MG63 (cell line): ENCODE results near the gene ARMC10. TPM values are rescaled to one million over a fixed set of nuclear protein-coding genes. Genes with fewer than 3 reads are reported as not detected.
"Not testable (repeated sequence)": the region's sequence is repeated elsewhere in the genome, so short reads cannot be mapped to it uniquely, and the experiment has no call there.

ENCODE experiments used
- DNase-seq: peaks from one replicate; pipeline ENCODE4 v3.0.0-alpha.2; 2020
- H3K27me3 ChIP-seq: fragments of 250-450 bp; sonication (Bioruptor Pico); 2 replicates; pipeline ENCODE4 v1.5.1; 2020; ENCODE audit warnings: mild to moderate bottlenecking, moderate library complexity
- H3K36me3 ChIP-seq: fragments of 250-450 bp; sonication (Bioruptor Pico); 2 replicates; pipeline ENCODE4 v1.5.1; 2020; ENCODE audit warnings: mild to moderate bottlenecking, moderate library complexity
- H3K4me3 ChIP-seq: fragments of 250-450 bp; sonication (Bioruptor Pico); 2 replicates; pipeline ENCODE4 v1.5.1; 2020; ENCODE audit warnings: mild to moderate bottlenecking, moderate library complexity
- H3K9me3 ChIP-seq: fragments of 250-450 bp; sonication (Bioruptor Pico); 2 replicates; pipeline ENCODE4 v1.5.1; 2020; ENCODE audit warnings: mild to moderate bottlenecking, moderate library complexity
- total RNA-seq: library from RNA; depleted of rRNA; stranded (reverse); fragments of >200 nt; shearing (Covaris generic); gene quantifications from 2 replicates; pipeline ENCODE4 v1.2.3, GENCODE V29; 2014; ENCODE audit warnings: low replicate concordance; rRNA removed

Gene ARMC10
- total RNA-seq: 32.3 and 65.6 TPM in 2 replicates

- H3K4me3 ChIP-seq: peak within 1 kb of the TSS; percentile 90
- no peaks in the 10 kb centered on the region for H3K27me3 ChIP-seq
- peak; percentile 88 for DNase-seq
- H3K36me3 ChIP-seq: no peaks in the 10 kb centered on the region
- no peaks in the 10 kb centered on the region for H3K9me3 ChIP-seq
Observed at GRCh38 chr7:103074519-103075336, at the start of gene ARMC10, which contains the start of gene FBXL13. ARMC10 (plus strand) TSS chr7:103075140; CDS start chr7:103075273, 133 bp downstream. FBXL13 (minus strand) TSS chr7:103074796.

DNA sequence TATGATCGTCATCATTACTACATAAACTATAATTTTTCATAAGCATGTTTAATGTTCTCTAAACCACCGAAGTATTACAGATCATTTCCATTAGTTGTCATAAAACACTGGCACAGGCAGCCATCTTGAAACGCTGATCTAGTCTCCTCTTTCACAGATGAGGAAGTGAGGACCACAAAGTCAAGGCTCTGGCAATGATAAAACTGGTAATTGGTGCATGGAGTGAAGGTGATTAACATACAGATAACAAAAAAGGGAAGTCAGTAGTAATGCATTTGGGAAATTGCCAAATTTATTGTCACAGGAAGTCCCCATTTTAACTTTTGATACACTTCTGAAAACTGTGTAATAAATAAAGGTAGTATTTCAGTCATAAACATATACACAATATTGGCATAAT is 49.6 kb upstream of the ARMC10 start:
- H3K9me3 ChIP-seq: no peaks in the 10 kb centered on the region
- H3K36me3 ChIP-seq: no peaks in the 10 kb centered on the region
- no peak for DNase-seq
- H3K4me3 ChIP-seq: no peak overlapping the region
- H3K27me3 ChIP-seq: no peaks in the 10 kb centered on the region

DNA sequence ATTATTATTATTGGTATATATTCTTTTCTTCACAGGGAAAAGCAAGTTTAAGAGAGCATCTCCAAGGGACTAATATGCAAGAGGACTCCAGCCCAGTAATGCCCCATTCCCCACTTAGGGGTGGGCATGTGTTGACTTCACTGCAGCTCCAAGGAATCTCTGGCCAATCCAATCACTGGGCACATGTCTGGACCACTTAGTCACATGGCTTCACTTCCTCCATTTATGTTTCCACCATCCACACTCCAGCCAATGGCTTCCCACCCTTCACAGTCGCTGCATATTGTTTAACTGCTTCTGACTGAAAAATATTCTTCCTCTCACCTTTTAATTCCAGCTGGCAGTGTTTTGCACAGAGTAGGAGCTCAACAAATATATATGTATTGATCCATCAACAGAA is 43.9 kb upstream of the ARMC10 start:
- Histone ChIP-seq H3K36me3 (no peaks in the 10 kb centered on the region), H3K4me3 (no peak overlapping the region), H3K9me3 (no peaks in the 10 kb centered on the region), H3K27me3 (no peaks in the 10 kb centered on the region)
- DNase-seq: no peak

GRCh38 chr7:103031781-103032180 is 43.2 kb upstream of the ARMC10 start:
- Histone ChIP-seq H3K27me3 (no peaks in the 10 kb centered on the region), H3K9me3 (no peaks in the 10 kb centered on the region), H3K4me3 (no peak overlapping the region), H3K36me3 (no peaks in the 10 kb centered on the region)
- DNase-seq: no peak

DNA sequence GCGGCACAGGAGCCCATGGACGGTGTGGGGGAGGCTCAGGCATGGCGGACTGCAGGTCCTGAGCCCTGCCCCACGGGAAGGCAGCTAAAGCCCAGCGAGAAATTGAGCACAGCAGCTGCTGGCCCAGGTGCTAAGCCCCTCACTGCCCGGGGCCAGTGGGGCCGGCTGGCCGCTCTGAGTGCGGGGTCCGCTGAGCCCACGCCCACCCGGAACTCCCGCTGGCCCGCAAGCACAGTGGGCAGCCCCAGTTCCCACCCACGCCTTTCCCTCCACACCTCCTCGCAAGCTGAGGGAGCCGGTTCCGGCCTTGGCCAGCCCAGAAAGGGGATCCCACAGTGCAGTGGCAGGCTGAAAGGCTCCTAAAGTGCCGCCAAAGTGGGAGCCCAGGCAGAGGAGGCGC is 40.6 kb upstream of the ARMC10 start:
- H3K9me3 ChIP-seq, H3K4me3 ChIP-seq, H3K36me3 ChIP-seq, DNase-seq, H3K27me3 ChIP-seq: not testable (repeated sequence)

GRCh38 chr7:103037476-103037822 is 37.5 kb upstream of the ARMC10 start:
- H3K4me3 ChIP-seq: no peak overlapping the region
- no peaks in the 10 kb centered on the region for H3K9me3 ChIP-seq
- DNase-seq: no peak
- H3K36me3 ChIP-seq: no peaks in the 10 kb centered on the region
- H3K27me3 ChIP-seq: no peaks in the 10 kb centered on the region

DNA sequence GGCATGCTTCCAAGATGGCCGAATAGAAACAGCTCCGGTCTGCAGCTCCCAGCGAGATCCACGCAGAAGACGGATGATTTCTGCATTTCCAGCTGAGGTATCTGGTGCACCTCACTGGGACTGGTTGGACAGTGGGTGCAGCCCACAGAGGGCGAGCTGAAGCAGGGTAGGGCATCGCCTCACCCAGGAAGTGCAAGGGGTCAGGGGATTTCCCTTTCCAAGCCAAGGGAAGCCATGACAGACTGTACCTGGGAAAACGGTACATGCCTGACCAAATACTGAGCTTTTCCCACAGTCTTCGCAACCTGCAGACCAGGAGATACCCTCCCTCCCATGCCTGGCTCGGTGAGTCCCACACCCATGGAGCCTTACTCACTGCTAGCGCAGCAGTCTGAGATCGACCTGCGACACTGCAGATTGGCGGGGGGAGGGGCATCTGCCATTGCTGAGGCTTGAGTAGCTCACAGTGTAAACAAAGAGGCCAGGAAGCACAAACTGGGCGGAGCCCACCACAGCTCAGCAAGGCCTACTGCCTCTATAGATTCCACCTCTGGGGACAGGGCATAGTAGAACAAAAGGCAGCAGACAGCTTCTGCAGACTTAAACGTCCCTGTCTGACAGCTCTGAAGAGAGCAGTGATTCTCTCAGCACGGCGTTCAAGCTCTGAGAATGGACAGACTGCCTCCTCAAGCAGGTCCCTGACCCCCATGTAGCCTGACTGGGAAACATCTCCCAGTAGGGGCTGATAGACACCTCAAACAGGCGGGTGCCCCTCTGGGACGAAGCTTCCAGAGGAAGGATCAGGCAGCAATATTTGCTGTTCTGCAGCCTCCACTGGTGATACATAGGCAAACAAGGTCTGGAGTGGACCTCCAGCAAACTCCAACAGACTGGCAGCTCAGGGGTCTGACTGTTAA is 36.9 kb upstream of the ARMC10 start:
- not testable (repeated sequence) for H3K9me3 ChIP-seq, H3K27me3 ChIP-seq, H3K36me3 ChIP-seq, DNase-seq, H3K4me3 ChIP-seq

DNA sequence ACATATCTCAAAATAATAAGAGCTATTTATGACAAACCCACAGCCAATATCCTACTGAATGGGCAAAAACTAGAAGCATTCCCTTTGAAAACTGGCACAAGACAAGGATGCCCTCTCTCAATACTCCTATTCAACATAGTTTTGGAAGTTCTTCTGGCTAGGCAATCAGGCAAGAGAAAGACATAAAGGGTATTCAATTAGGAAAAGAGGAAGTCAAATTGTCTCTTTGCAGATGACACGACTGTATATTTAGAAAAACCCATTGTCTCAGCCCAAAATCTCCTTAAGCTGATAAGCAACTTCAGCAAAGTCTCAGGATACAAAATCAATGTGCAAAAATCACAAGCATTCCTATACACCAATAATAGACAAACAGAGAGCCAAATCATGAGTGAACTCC is 33.1 kb upstream of the ARMC10 start:
- H3K36me3 ChIP-seq, H3K4me3 ChIP-seq, H3K9me3 ChIP-seq, H3K27me3 ChIP-seq, DNase-seq: not testable (repeated sequence)

DNA sequence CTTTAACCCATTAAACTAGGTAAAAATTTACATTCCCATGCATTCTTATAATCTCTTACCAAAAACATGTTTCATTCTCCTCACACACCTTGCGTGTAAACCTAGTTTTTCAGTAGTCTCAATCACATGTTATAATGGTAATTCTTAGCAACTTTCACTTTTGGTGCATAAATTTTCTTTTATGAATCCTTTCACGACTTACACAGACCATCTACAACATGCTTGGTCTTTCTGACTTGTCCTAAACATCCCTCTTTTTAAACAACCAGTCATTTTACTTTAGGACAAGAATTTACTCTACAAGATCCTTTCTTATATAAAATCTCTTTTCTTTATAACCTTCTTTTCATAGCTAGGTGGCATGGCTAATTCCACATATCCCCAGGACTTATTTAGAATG is 26.1 kb upstream of the ARMC10 start:
- DNase-seq: no peak
- Histone ChIP-seq H3K4me3 (no peak overlapping the region), H3K27me3 (no peaks in the 10 kb centered on the region), H3K36me3 (no peaks in the 10 kb centered on the region), H3K9me3 (no peaks in the 10 kb centered on the region)

- no peaks in the 10 kb centered on the region for H3K9me3 ChIP-seq
- H3K27me3 ChIP-seq: no peaks in the 10 kb centered on the region
- DNase-seq: no peak
- H3K4me3 ChIP-seq: no peak overlapping the region
- no peaks in the 10 kb centered on the region for H3K36me3 ChIP-seq
Observed at GRCh38 chr7:103051519-103051918, 23.4 kb upstream of the ARMC10 start.

DNA sequence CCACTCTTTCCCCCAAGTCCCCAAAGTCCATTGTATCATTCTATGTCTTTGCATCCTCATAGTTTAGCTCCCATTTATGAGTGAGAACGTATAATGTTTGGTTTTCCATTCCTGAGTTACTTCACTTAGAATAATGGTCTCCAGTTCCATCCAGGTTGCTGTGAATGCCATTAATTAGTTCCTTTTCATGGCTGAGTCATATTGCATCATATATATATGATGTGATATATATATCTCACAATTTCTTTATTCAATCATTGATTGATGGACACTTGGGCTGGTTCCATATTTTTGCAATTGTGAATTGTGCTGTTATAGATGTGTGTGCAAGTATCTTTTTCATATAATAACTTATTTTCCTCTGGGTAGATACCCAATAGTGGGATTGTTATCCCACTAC is 18.9 kb upstream of the ARMC10 start:
- not testable (repeated sequence) for H3K27me3 ChIP-seq, DNase-seq, H3K4me3 ChIP-seq, H3K9me3 ChIP-seq, H3K36me3 ChIP-seq

DNA sequence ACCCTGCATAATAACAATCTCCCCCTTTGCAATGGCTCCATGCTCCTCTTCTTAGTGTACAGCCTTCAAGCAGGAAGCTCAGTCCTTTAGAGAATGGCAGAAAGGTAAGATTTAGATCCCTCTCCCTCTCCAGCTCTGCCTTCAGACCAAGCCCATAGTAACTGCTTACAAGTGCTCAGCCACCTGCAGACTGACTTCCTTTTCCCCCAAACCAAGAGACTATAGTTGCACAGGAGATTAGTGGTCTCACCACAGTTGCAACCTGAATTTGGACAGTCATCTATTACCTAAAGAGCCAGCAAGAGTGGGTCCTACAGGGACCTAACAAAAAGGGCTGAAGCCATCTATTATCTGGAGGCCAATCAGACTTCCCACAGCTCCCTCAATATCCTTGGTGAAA is 16.8 kb upstream of the ARMC10 start:
- Histone ChIP-seq H3K4me3 (no peak overlapping the region), H3K27me3 (no peaks in the 10 kb centered on the region), H3K9me3 (no peaks in the 10 kb centered on the region), H3K36me3 (no peaks in the 10 kb centered on the region)
- no peak for DNase-seq

GRCh38 chr7:103059471-103059870 is 15.5 kb upstream of the ARMC10 start:
- no peak overlapping the region for H3K4me3 ChIP-seq
- H3K36me3 ChIP-seq: no peaks in the 10 kb centered on the region
- H3K27me3 ChIP-seq: no peaks in the 10 kb centered on the region
- DNase-seq: no peak
- no peaks in the 10 kb centered on the region for H3K9me3 ChIP-seq

DNA sequence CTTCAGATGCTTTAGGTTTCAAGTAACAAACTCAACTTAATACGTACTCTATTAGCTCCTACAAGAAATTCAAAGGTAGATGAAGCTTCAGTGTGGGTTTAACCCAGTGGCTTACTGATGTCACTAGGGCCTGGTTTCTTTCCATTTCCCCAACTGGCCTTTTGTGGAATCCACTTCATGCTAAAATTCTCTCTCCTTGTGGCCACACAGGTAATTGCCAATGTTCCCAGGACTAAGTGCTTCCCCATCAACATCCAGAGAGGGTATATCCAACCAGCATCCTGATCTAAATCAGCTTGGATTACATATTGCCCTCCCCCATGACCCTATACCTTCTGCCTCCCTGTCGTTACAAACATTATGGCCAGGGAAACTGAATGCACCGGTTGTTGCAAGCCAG is 11.0 kb upstream of the ARMC10 start:
- H3K4me3 ChIP-seq: no peak overlapping the region
- H3K36me3 ChIP-seq: no peaks in the 10 kb centered on the region
- no peaks in the 10 kb centered on the region for H3K27me3 ChIP-seq
- H3K9me3 ChIP-seq: no peaks in the 10 kb centered on the region
- DNase-seq: no peak

- Histone ChIP-seq H3K9me3 (no peaks in the 10 kb centered on the region), H3K4me3 (no peak overlapping the region), H3K36me3 (no peaks in the 10 kb centered on the region), H3K27me3 (no peaks in the 10 kb centered on the region)
- DNase-seq: peak; percentile 20
Observed at GRCh38 chr7:103065667-103066066, 9.3 kb upstream of the ARMC10 start.

DNA sequence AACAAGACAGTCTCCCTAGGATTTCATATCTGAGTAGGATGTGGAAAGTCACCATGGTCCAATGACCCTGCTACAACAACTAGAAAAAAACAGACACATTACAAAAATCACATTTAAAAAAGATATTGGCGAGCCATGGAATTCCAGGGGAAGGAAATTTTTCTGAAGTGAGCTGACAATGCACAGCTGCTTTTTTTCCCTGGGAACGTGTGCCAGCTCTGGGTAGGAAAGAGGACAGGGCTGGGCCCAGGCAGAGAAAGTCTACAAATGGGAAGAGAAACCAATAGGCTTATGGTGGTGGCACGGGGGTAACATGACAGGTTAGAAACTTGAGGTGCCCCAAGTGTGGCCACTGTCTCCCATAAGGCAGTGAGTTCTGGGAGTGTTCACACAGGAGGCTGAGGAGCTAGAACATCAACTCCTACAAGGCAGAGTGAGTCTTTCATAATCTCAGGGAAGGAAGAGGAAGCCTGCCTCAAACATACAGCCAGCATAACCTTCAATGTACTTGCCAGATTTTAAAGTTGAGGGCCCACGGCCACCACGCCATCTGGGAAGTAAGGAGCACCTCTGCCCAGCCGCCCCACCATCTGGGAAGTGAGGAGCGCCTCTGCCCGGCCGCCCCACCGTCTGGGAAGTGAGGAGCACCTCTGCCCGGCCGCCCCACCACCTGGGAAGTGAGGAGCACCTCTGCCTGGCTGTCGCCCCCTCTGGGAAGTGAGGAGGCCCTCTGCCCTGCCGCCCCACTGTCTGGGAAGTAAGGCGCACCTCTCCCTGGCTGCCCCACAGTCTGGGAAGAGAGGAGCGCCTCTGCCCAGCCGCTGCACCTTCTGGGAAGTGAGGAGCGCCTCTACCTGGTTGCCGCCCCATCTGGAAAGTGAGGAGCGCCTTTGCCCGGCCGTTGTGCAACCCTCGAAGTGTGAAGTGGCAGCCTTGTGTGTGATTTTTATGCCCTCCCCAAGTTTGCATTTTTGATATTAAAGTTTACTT is 6.2 kb upstream of the ARMC10 start:
- Histone ChIP-seq H3K27me3 (no peaks in the 10 kb centered on the region), H3K4me3 (no peak overlapping the region), H3K9me3 (no peaks in the 10 kb centered on the region), H3K36me3 (no peaks in the 10 kb centered on the region)
- no peak for DNase-seq

DNA sequence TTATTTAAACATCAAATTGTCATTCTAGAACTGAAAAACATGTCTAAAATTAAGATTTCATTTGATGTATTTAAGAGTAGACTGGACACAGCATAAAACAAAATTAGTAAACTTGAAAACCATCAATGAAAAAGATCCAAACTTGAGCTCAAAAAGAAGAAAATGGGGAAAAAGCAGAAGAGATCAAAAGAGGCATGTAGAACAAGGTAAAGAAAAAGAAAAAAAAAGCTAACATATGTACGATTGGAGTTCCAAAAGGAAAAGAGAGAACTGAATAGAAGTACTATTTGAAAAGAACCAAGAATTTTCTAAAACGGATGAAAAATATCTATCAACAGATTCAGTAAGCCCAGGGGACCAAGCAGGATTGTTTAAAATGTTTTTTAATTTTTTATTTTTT is 3.9 kb upstream of the ARMC10 start:
- Histone ChIP-seq H3K36me3 (no peaks in the 10 kb centered on the region), H3K4me3 (no peak overlapping the region), H3K27me3 (no peaks in the 10 kb centered on the region), H3K9me3 (no peaks in the 10 kb centered on the region)
- DNase-seq: no peak
